ENCODE results near the gene UBE2O.

The UBE2O gene

GRCh38 chr17:76384222-76384986 lies 68.5 kb downstream of the UBE2O start, which contains the start of gene SPHK1:
Gene SPHK1, plus strand, starts transcription at chr17:76384609. Its CDS starts 1,036 bp downstream, at chr17:76385645.
- H3K79me2 ChIP-seq (ENCODE audit: insufficient read depth, low read length): no peaks in the 10 kb centered on the region

GRCh38 chr17:76383546-76384221 lies 69.3 kb downstream of the UBE2O start:
- no peaks in the 10 kb centered on the region for H3F3A ChIP-seq (ENCODE audit: insufficient read depth, low read length)
- H3K79me2 ChIP-seq (ENCODE audit: insufficient read depth, low read length): no peaks in the 10 kb centered on the region
- H3K4me2 ChIP-seq (ENCODE audit: low read length): peak overlapping the region; percentile 78
- H4K20me1 ChIP-seq (ENCODE audit: insufficient read depth, low read length): no peaks in the 10 kb centered on the region
- H2AFZ ChIP-seq (ENCODE audit: low read length): no peak overlapping the region
- no peak for TF ChIP-seq EZH2 (IDR thresholded peaks at IDR 0.05; ENCODE audit: borderline replicate concordance, low read length)
- peak; percentile 34; the same call in 1 of the 2 replicates for TF ChIP-seq CTCF (IDR thresholded peaks at IDR 0.05; ENCODE audit: low read length)
- H3K4me1 ChIP-seq (ENCODE audit: insufficient read depth, low read length, severe bottlenecking): peaks cover 41% of the 10 kb centered on the region
- no peaks in the 10 kb centered on the region for H3K9me3 ChIP-seq (ENCODE audit: low read length)
- H3K36me3 ChIP-seq (ENCODE audit: insufficient read depth, low read length): no peaks in the 10 kb centered on the region
- no peaks in the 10 kb centered on the region for H3K9me2 ChIP-seq (ENCODE audit: low read depth, low read length)
- H3K9ac ChIP-seq (ENCODE audit: low read length): peak overlapping the region; percentile 59
- H3K4me3 ChIP-seq (ENCODE audit: low read depth, low read length, poor library complexity, severe bottlenecking): peak overlapping the region; percentile 63
- H3K27ac ChIP-seq (ENCODE audit: low read depth, low read length, poor library complexity, severe bottlenecking): no peak overlapping the region
- H3K27me3 ChIP-seq (ENCODE audit: insufficient read depth, low read length): 0 out of 2 replicates have a peak, but pooled peaks cover 3% of the 10 kb centered on the region

More at GRCh38 chr17:76384222-76384986, 68.5 kb downstream of the UBE2O start, which contains the start of gene SPHK1:
- Histone ChIP-seq H3K27ac (ENCODE audit: low read depth, low read length, poor library complexity, severe bottlenecking) (no peak within 1 kb of the TSS), H2AFZ (ENCODE audit: low read length) (no peak within 1 kb of the TSS), H3K4me2 (ENCODE audit: low read length) (peak within 1 kb of the TSS; percentile 78), H3K27me3 (ENCODE audit: insufficient read depth, low read length) (0 out of 2 replicates have a peak, but pooled peaks cover 3% of the 10 kb centered on the region), H3K4me1 (ENCODE audit: insufficient read depth, low read length, severe bottlenecking) (peaks cover 41% of the 10 kb centered on the region), H3K9me3 (ENCODE audit: low read length) (no peaks in the 10 kb centered on the region), H4K20me1 (ENCODE audit: insufficient read depth, low read length) (no peaks in the 10 kb centered on the region), H3F3A (ENCODE audit: insufficient read depth, low read length) (no peaks in the 10 kb centered on the region), H3K36me3 (ENCODE audit: insufficient read depth, low read length) (no peaks in the 10 kb centered on the region), H3K4me3 (ENCODE audit: low read depth, low read length, poor library complexity, severe bottlenecking) (peak within 1 kb of the TSS; percentile 63), H3K9me2 (ENCODE audit: low read depth, low read length) (no peaks in the 10 kb centered on the region), H3K9ac (ENCODE audit: low read length) (peak within 1 kb of the TSS; percentile 59)
- TF ChIP-seq CTCF (IDR thresholded peaks at IDR 0.05; ENCODE audit: low read length) (no peak), EZH2 (IDR thresholded peaks at IDR 0.05; ENCODE audit: borderline replicate concordance, low read length) (no peak)

- Histone ChIP-seq H3K27me3 (ENCODE audit: insufficient read depth, low read length) (0 out of 2 replicates have a peak, but pooled peaks cover 3% of the 10 kb centered on the region), H3F3A (ENCODE audit: insufficient read depth, low read length) (no peaks in the 10 kb centered on the region), H3K9me3 (ENCODE audit: low read length) (no peaks in the 10 kb centered on the region), H3K4me1 (ENCODE audit: insufficient read depth, low read length, severe bottlenecking) (peaks cover 41% of the 10 kb centered on the region), H4K20me1 (ENCODE audit: insufficient read depth, low read length) (no peaks in the 10 kb centered on the region), H3K27ac (ENCODE audit: low read depth, low read length, poor library complexity, severe bottlenecking) (no peak overlapping the region), H3K9ac (ENCODE audit: low read length) (peak overlapping the region; percentile 59; the same call in 1 of the 2 replicates), H2AFZ (ENCODE audit: low read length) (no peak overlapping the region), H3K79me2 (ENCODE audit: insufficient read depth, low read length) (no peaks in the 10 kb centered on the region), H3K4me2 (ENCODE audit: low read length) (peak overlapping the region; percentile 78), H3K9me2 (ENCODE audit: low read depth, low read length) (no peaks in the 10 kb centered on the region), H3K4me3 (ENCODE audit: low read depth, low read length, poor library complexity, severe bottlenecking) (peak overlapping the region; percentile 63), H3K36me3 (ENCODE audit: insufficient read depth, low read length) (no peaks in the 10 kb centered on the region)
- TF ChIP-seq CTCF (IDR thresholded peaks at IDR 0.05; ENCODE audit: low read length) (no peak), EZH2 (IDR thresholded peaks at IDR 0.05; ENCODE audit: borderline replicate concordance, low read length) (no peak)
Measured at GRCh38 chr17:76382803-76383545, 70.0 kb downstream of the UBE2O start.

Data from OCI-LY1 (cell line).